WTC11 (cell line): Measurements from ENCODE around the gene MMP11. TPM values are rescaled to one million over a fixed set of nuclear protein-coding genes. Genes with fewer than 3 reads are reported as not detected.

ENCODE experiments used
- ATAC-seq: fragments of 200-7000 bp; cut with Tn5 transposase; 2 replicates; pipeline ENCODE4 v1.10.0; 2021; ENCODE audit warnings: mild to moderate bottlenecking, moderate library complexity
- CTCF ChIA-PET: fragments of 300-600 bp; sonication (Branson Sonifier 250); formaldehyde crosslinking; loops from one replicate; lab custom pipeline; 2021; ENCODE audit warnings: antibody characterized with exemption; lab: Charles Lee
- POLR2A ChIA-PET: fragments of 350-600 bp; sonication (Branson Sonifier 250); formaldehyde crosslinking; loops from one replicate; lab custom pipeline; 2021; ENCODE audit warnings: antibody characterized with exemption; lab: Charles Lee
- DNase-seq: peaks from one replicate; pipeline ENCODE4 v3.0.0; 2021; ENCODE audit warnings: low spot score
- H3K27ac Mint-ChIP-seq: 2 replicates; pipeline ENCODE4 v1.8.0; 2021; ENCODE audit warnings: mixed read lengths
- H3K27me3 Mint-ChIP-seq: 2 replicates; pipeline ENCODE4 v1.8.0; 2021; ENCODE audit warnings: low read depth, mild to moderate bottlenecking, moderate library complexity, mixed read lengths
- H3K36me3 Mint-ChIP-seq: 2 replicates; pipeline ENCODE4 v1.8.0; 2021; ENCODE audit warnings: mixed read lengths
- H3K4me1 Mint-ChIP-seq: 2 replicates; pipeline ENCODE4 v1.8.0; 2022; ENCODE audit warnings: mixed read lengths
- H3K4me3 Mint-ChIP-seq: 2 replicates; pipeline ENCODE4 v1.8.0; 2021; ENCODE audit warnings: mild to moderate bottlenecking, moderate library complexity, mixed read lengths
- H3K9me3 Mint-ChIP-seq: 2 replicates; pipeline ENCODE4 v1.8.0; 2021; ENCODE audit warnings: mixed read lengths
- ATF1 ChIP-seq: sonication (generic); formaldehyde crosslinking; IDR thresholded peaks from 2 replicates; pipeline ENCODE4 v1.8.1; 2023; ENCODE audit warnings: mild to moderate bottlenecking, moderate library complexity, missing genetic modification reagents
- ATF6 ChIP-seq: sonication (generic); formaldehyde crosslinking; IDR thresholded peaks from 2 replicates; pipeline ENCODE4 v1.8.1; 2023; ENCODE audit warnings: mild to moderate bottlenecking, missing genetic modification reagents
- CREB1 ChIP-seq: sonication (generic); formaldehyde crosslinking; IDR thresholded peaks from 2 replicates; pipeline ENCODE4 v1.8.0; 2023; ENCODE audit warnings: mild to moderate bottlenecking, missing genetic modification reagents
- CREM ChIP-seq: sonication (generic); formaldehyde crosslinking; IDR thresholded peaks from 2 replicates; pipeline ENCODE4 v1.8.1; 2022; ENCODE audit warnings: mild to moderate bottlenecking, missing genetic modification reagents, moderate library complexity
- E2F5 ChIP-seq: sonication (generic); formaldehyde crosslinking; IDR thresholded peaks from 2 replicates; pipeline ENCODE4 v1.8.1; 2022; ENCODE audit warnings: mild to moderate bottlenecking, moderate library complexity, missing genetic modification reagents
- EMX1 ChIP-seq: fragments of 250-450 bp; sonication (Bioruptor Pico); IDR thresholded peaks from 2 replicates; pipeline ENCODE4 v1.8.0; 2021; ENCODE audit warnings: mild to moderate bottlenecking
- ETV6 ChIP-seq: sonication (generic); formaldehyde crosslinking; IDR thresholded peaks from 2 replicates; pipeline ENCODE4 v1.8.1; 2022; ENCODE audit warnings: mild to moderate bottlenecking, missing genetic modification reagents
- FOXK1 ChIP-seq: sonication (generic); formaldehyde crosslinking; IDR thresholded peaks from 2 replicates; pipeline ENCODE4 v1.8.0; 2022; ENCODE audit warnings: mild to moderate bottlenecking, moderate library complexity, missing genetic modification reagents
- HMGA2 ChIP-seq: fragments of 250-450 bp; sonication (Bioruptor Pico); IDR thresholded peaks from 2 replicates; pipeline ENCODE4 v1.4.0; 2021; ENCODE audit warnings: mild to moderate bottlenecking, moderate library complexity
- IRF2 ChIP-seq: sonication (generic); formaldehyde crosslinking; IDR thresholded peaks from 2 replicates; pipeline ENCODE4 v1.8.0; 2022; ENCODE audit warnings: low read depth, missing genetic modification reagents, borderline replicate concordance
- MLX ChIP-seq: sonication (generic); formaldehyde crosslinking; IDR thresholded peaks from 2 replicates; pipeline ENCODE4 v1.8.1; 2023; ENCODE audit warnings: mild to moderate bottlenecking, missing genetic modification reagents, moderate library complexity
- NFE2L1 ChIP-seq: sonication (generic); formaldehyde crosslinking; IDR thresholded peaks from 2 replicates; pipeline ENCODE4 v1.8.1; 2023; ENCODE audit warnings: missing genetic modification reagents
- NFYB ChIP-seq: sonication (generic); formaldehyde crosslinking; conservative IDR thresholded peaks from 2 replicates; pipeline ENCODE4 v1.8.0; 2022; ENCODE audit warnings: low read depth, missing genetic modification reagents
- NR3C1 ChIP-seq: sonication (generic); formaldehyde crosslinking; conservative IDR thresholded peaks from 2 replicates; pipeline ENCODE4 v1.8.1; 2023; ENCODE audit warnings: low read depth, mild to moderate bottlenecking, missing genetic modification reagents
- OVOL2 ChIP-seq: fragments of 250-450 bp; sonication (Bioruptor Pico); IDR thresholded peaks from 2 replicates; pipeline ENCODE4 v1.9.0; 2021; ENCODE audit warnings: mild to moderate bottlenecking, borderline replicate concordance
- PREB ChIP-seq: sonication (generic); formaldehyde crosslinking; IDR thresholded peaks from 2 replicates; pipeline ENCODE4 v1.8.1; 2022; ENCODE audit warnings: mild to moderate bottlenecking, missing genetic modification reagents, moderate library complexity, borderline replicate concordance
- RORB ChIP-seq: fragments of 250-450 bp; sonication (Bioruptor Pico); IDR thresholded peaks from 2 replicates; pipeline ENCODE4 v1.9.0; 2021; ENCODE audit warnings: mild to moderate bottlenecking
- SP1 ChIP-seq: sonication (generic); formaldehyde crosslinking; conservative IDR thresholded peaks from 2 replicates; pipeline ENCODE4 v1.8.1; 2022; ENCODE audit warnings: missing genetic modification reagents
- TCF7 ChIP-seq: sonication (generic); formaldehyde crosslinking; IDR thresholded peaks from 2 replicates; pipeline ENCODE4 v1.8.0; 2022; ENCODE audit warnings: mild to moderate bottlenecking, low read depth, missing genetic modification reagents, moderate library complexity
- TEAD4 ChIP-seq: sonication (generic); formaldehyde crosslinking; IDR thresholded peaks from 2 replicates; pipeline ENCODE4 v1.8.0; 2022; ENCODE audit warnings: mild to moderate bottlenecking, missing genetic modification reagents
- ZMAT4 ChIP-seq: fragments of 250-450 bp; sonication (Bioruptor Pico); IDR thresholded peaks from 2 replicates; pipeline ENCODE4 v1.9.0; 2021; ENCODE audit warnings: mild to moderate bottlenecking
- ZNF121 ChIP-seq: sonication (generic); formaldehyde crosslinking; IDR thresholded peaks from 2 replicates; pipeline ENCODE4 v1.8.0; 2023; ENCODE audit warnings: missing genetic modification reagents
- ZNF219 ChIP-seq: sonication (generic); formaldehyde crosslinking; IDR thresholded peaks from 2 replicates; pipeline ENCODE4 v1.8.0; 2023; ENCODE audit warnings: missing genetic modification reagents, mild to moderate bottlenecking, borderline replicate concordance
- ZNF263 ChIP-seq: sonication (generic); formaldehyde crosslinking; IDR thresholded peaks from 2 replicates; pipeline ENCODE4 v1.8.1; 2022; ENCODE audit warnings: low read depth, mild to moderate bottlenecking, moderate library complexity, missing genetic modification reagents
- ZNF317 ChIP-seq: sonication (generic); formaldehyde crosslinking; IDR thresholded peaks from 2 replicates; pipeline ENCODE4 v1.8.1; 2023; ENCODE audit warnings: low read depth, mild to moderate bottlenecking, moderate library complexity, missing genetic modification reagents, borderline replicate concordance
- ZNF425 ChIP-seq: fragments of 250-450 bp; sonication (Bioruptor Pico); conservative IDR thresholded peaks from 2 replicates; pipeline ENCODE4 v1.9.0; 2021; ENCODE audit warnings: mild to moderate bottlenecking
- ZNF512 ChIP-seq: sonication (generic); formaldehyde crosslinking; IDR thresholded peaks from 2 replicates; pipeline ENCODE4 v1.8.1; 2022; ENCODE audit warnings: missing genetic modification reagents, borderline replicate concordance
- total RNA-seq: library from RNA; stranded (reverse); gene quantifications from 3 replicates; pipeline ENCODE4 v1.2.3, GENCODE V29; 2021

MMP11 gene
- total RNA-seq, 1 experiment from 2014 or later: 16.5 TPM

GRCh38 chr22:23737696-23738095 is 35.0 kb upstream of the MMP11 start (continued):
- TF ChIP-seq MLX (CRISPR knock-in tag): no peak
- TF ChIP-seq CREB1 (CRISPR knock-in tag): no peak
- TF ChIP-seq OVOL2 (CRISPR knock-in tag): no peak
- TF ChIP-seq ATF1 (CRISPR knock-in tag): no peak
- TF ChIP-seq IRF2 (CRISPR knock-in tag): no peak
- TF ChIP-seq ZMAT4: no peak
- no peak for TF ChIP-seq TEAD4 (CRISPR knock-in tag)
- TF ChIP-seq NFYB: no peak
- no peak for TF ChIP-seq NR3C1 (CRISPR knock-in tag)
- TF ChIP-seq ZNF512: no peak
- TF ChIP-seq CREM (CRISPR knock-in tag): no peak
- TF ChIP-seq PREB (CRISPR knock-in tag): no peak

GRCh38 chr22:23742505-23743264 is 30.0 kb upstream of the MMP11 start:
- CTCF ChIA-PET: no interaction called here
- DNase-seq (no peak), ATAC-seq (no peak)
- no peaks in the 10 kb centered on the region; the same call in 1 of the 2 replicates for H3K4me1 Mint-ChIP-seq
- no peak overlapping the region for H3K27ac Mint-ChIP-seq
- peaks cover 19% of the 10 kb centered on the region for H3K36me3 Mint-ChIP-seq
- TF ChIP-seq HMGA2 (CRISPR knock-in tag): no peak
- TF ChIP-seq FOXK1 (CRISPR knock-in tag): no peak
- no peak for TF ChIP-seq NFE2L1 (CRISPR knock-in tag)
- no peak for TF ChIP-seq ZNF219 (CRISPR knock-in tag)
- no peak for TF ChIP-seq ZNF263 (CRISPR knock-in tag)
- TF ChIP-seq ETV6: no peak
- no peak for TF ChIP-seq OVOL2 (CRISPR knock-in tag)
- TF ChIP-seq, all 79 proteins: peak for 0
- H3K9me3 Mint-ChIP-seq: no peaks in the 10 kb centered on the region
- POLR2A ChIA-PET: no interaction called here
- H3K27me3 Mint-ChIP-seq: no peaks in the 10 kb centered on the region
- H3K4me3 Mint-ChIP-seq: no peak overlapping the region

- no peaks in the 10 kb centered on the region for H3K9me3 Mint-ChIP-seq
- ChIA-PET POLR2A (no interaction called here), CTCF (no interaction called here)
- peaks cover 19% of the 10 kb centered on the region for H3K36me3 Mint-ChIP-seq
- ATAC-seq: no peak
- no peak overlapping the region for H3K4me3 Mint-ChIP-seq
- DNase-seq: no peak
- no peaks in the 10 kb centered on the region; the same call in 1 of the 2 replicates for H3K4me1 Mint-ChIP-seq
- no peak overlapping the region for H3K27ac Mint-ChIP-seq
- H3K27me3 Mint-ChIP-seq: no peaks in the 10 kb centered on the region
- TF ChIP-seq E2F5 (no peak), RORB (no peak), ATF6 (CRISPR knock-in tag) (no peak), ZNF121 (no peak), TCF7 (CRISPR knock-in tag) (no peak), SP1 (no peak), ZNF425 (CRISPR knock-in tag) (no peak), EMX1 (no peak), IRF2 (CRISPR knock-in tag) (no peak), ZNF317 (CRISPR knock-in tag) (no peak)
These were observed 29.3 kb upstream of the MMP11 start for GRCh38 chr22:23743303-23743705.
